Cardiac muscle cell (in vitro differentiated cells and primary cell): ENCODE results near the gene OR6S1. TPM values are rescaled to one million over a fixed set of nuclear protein-coding genes. Genes with fewer than 3 reads are reported as not detected.

Experiments
- DNase-seq, 2 donors: peaks; one replicate each; pipeline versions ENCODE4 v3.0.0 to v3.0.0-alpha.2; 2010 to 2017; ENCODE audit warnings: low read depth in 1 of 2, low spot score in 1 of 2
- H3K27ac ChIP-seq: fragments of 200-600 bp; sonication (generic); 2 replicates; pipeline ENCODE4 v1.5.1; 2016
- H3K27me3 ChIP-seq: fragments of 200-600 bp; sonication (generic); 2 replicates; pipeline ENCODE4 v1.6.0; 2016; ENCODE audit warnings: control low read depth
- H3K36me3 ChIP-seq: fragments of 200-600 bp; sonication (generic); 2 replicates; pipeline ENCODE4 v1.5.1; 2016; ENCODE audit warnings: control low read depth
- H3K4me1 ChIP-seq: fragments of 200-600 bp; sonication (generic); 2 replicates; pipeline ENCODE4 v1.8.1; 2017; ENCODE audit warnings: low read depth, mild to moderate bottlenecking, mixed run types
- H3K4me3 ChIP-seq: fragments of 200-600 bp; sonication (generic); 2 replicates; pipeline ENCODE4 v1.5.1; 2016; ENCODE audit warnings: mild to moderate bottlenecking
- H3K9me3 ChIP-seq: fragments of 200-600 bp; sonication (generic); 2 replicates; pipeline ENCODE4 v1.5.1; 2017; ENCODE audit warnings: low read depth, mild to moderate bottlenecking, control low read depth
- CTCF ChIP-seq: IDR thresholded peaks from 2 replicates; pipeline ENCODE4 v1.5.1; 2012; ENCODE audit warnings: low read depth, mild to moderate bottlenecking, low read length
- polyA plus RNA-seq: library from polyadenylated mRNA; unstranded; fragments of >200 nt; fragmentation: Nextera tagmentation; extraction: Ambion mirVana; gene quantifications from 2 replicates; pipeline ENCODE4 v1.2.1, GENCODE V29; 2016
- total RNA-seq: library from RNA; depleted of rRNA; stranded (reverse); fragments of >200 nt; gene quantifications from 2 replicates; pipeline ENCODE4 v1.2.3, GENCODE V29; 2016

Gene OR6S1
- total and polyA plus RNA-seq, 2 experiments from 2014 or later = not detected

- Histone ChIP-seq H3K9me3 (no peaks in the 10 kb centered on the region), H3K4me1 (no peaks in the 10 kb centered on the region), H3K27me3 (peaks cover 60% of the 10 kb centered on the region), H3K36me3 (no peaks in the 10 kb centered on the region), H3K27ac (no peak overlapping the region), H3K4me3 (peak overlapping the region; percentile 43)
- peak; percentile 40 to 41 for DNase-seq
- no peak for TF ChIP-seq CTCF
These were observed 11.0 kb downstream of the OR6S1 start for GRCh38 chr14:20630340-20631022.

GRCh38 chr14:20628063-20628854, 13.2 kb downstream of the OR6S1 start:
- Histone ChIP-seq H3K4me3 (no peak overlapping the region), H3K27ac (no peak overlapping the region), H3K27me3 (peaks cover 71% of the 10 kb centered on the region), H3K9me3 (no peaks in the 10 kb centered on the region), H3K36me3 (no peaks in the 10 kb centered on the region), H3K4me1 (no peaks in the 10 kb centered on the region)
- DNase-seq = no peak
- no peak for TF ChIP-seq CTCF

- Histone ChIP-seq H3K4me3 (no peak overlapping the region), H3K4me1 (no peaks in the 10 kb centered on the region), H3K36me3 (no peaks in the 10 kb centered on the region), H3K27me3 (peaks cover 75% of the 10 kb centered on the region), H3K9me3 (no peaks in the 10 kb centered on the region), H3K27ac (no peak overlapping the region)
- TF ChIP-seq CTCF = no peak
- peak in 1 of 2 donors; percentile 58 for DNase-seq
These were observed 14.0 kb downstream of the OR6S1 start for GRCh38 chr14:20627346-20628027.

GRCh38 chr14:20626274-20626673, 15.2 kb downstream of the OR6S1 start:
- no peak for DNase-seq
- Histone ChIP-seq H3K36me3 (no peaks in the 10 kb centered on the region), H3K27me3 (peaks cover 75% of the 10 kb centered on the region), H3K27ac (no peak overlapping the region), H3K9me3 (no peaks in the 10 kb centered on the region), H3K4me1 (no peaks in the 10 kb centered on the region), H3K4me3 (peak overlapping the region; percentile 31)
- TF ChIP-seq CTCF = no peak

- Histone ChIP-seq H3K9me3 (no peaks in the 10 kb centered on the region), H3K4me1 (no peaks in the 10 kb centered on the region), H3K36me3 (no peaks in the 10 kb centered on the region), H3K27ac (no peak overlapping the region), H3K4me3 (peak overlapping the region; percentile 31), H3K27me3 (peaks cover 67% of the 10 kb centered on the region)
- peak; percentile 49 to 82 for DNase-seq
- TF ChIP-seq CTCF = no peak
These were observed 16.9 kb downstream of the OR6S1 start for GRCh38 chr14:20624495-20625070.
